Ovary (tissue), 3 donors: Measurements from ENCODE around the gene FAM180A.

Experiments used
- POLR2A ChIP-seq: fragments of 450-650 bp; IDR thresholded peaks from one replicate; pipeline ENCODE4 v1.6.1; 2017; ENCODE audit warnings: antibody characterized with exemption, mild to moderate bottlenecking, moderate library complexity
- TF ChIP-seq, protein P1 (sequence below), 3 donors: fragments of 450-650 bp in 2 of 3; fragments of 200-600 bp in 1 of 3; IDR thresholded peaks; one replicate each; pipeline versions ENCODE4 v1.5.1 to v1.8.0; 2016 to 2022; ENCODE audit warnings: antibody characterized with exemption in 3 of 3, mild to moderate bottlenecking in 1 of 3
- donor health status: DM: no; HTN: no; CAD: no.

GRCh38 chr7:135734343-135734689 is 14.3 kb downstream of the FAM180A start:
- no peak for TF ChIP-seq POLR2A
- TF ChIP-seq, protein P1, sequence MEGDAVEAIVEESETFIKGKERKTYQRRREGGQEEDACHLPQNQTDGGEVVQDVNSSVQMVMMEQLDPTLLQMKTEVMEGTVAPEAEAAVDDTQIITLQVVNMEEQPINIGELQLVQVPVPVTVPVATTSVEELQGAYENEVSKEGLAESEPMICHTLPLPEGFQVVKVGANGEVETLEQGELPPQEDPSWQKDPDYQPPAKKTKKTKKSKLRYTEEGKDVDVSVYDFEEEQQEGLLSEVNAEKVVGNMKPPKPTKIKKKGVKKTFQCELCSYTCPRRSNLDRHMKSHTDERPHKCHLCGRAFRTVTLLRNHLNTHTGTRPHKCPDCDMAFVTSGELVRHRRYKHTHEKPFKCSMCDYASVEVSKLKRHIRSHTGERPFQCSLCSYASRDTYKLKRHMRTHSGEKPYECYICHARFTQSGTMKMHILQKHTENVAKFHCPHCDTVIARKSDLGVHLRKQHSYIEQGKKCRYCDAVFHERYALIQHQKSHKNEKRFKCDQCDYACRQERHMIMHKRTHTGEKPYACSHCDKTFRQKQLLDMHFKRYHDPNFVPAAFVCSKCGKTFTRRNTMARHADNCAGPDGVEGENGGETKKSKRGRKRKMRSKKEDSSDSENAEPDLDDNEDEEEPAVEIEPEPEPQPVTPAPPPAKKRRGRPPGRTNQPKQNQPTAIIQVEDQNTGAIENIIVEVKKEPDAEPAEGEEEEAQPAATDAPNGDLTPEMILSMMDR (IDR thresholded peaks at IDR 0.05), result no peak
